ENCODE data around the gene EME2.

- TF ChIP-seq CTCF (IDR thresholded peaks at IDR 0.05) (no peak), POLR2A (IDR thresholded peaks at IDR 0.05) (no peak)
These were observed 18.4 kb upstream of the EME2 start for GRCh38 chr16:1754204-1754603.

Data from heart left ventricle (tissue), 13 donors.